Testis (tissue), 2 donors: Measurements from ENCODE around the gene FARS2.

ENCODE experiments used
- CTCF ChIP-seq, 3 experiments: fragments of 450-650 bp in 2 of 3; fragments of 200-600 bp in 1 of 3; sonication (generic) in 1 of 3; IDR thresholded peaks; one replicate each; pipeline ENCODE4 v1.5.1; 2016 to 2019; ENCODE audit warnings: antibody characterized with exemption in 3 of 3, mild to moderate bottlenecking in 2 of 3, moderate library complexity in 1 of 3
- POLR2A ChIP-seq: fragments of 450-650 bp; IDR thresholded peaks from one replicate; pipeline ENCODE4 v1.6.1; 2017; ENCODE audit warnings: antibody characterized with exemption, mild to moderate bottlenecking, moderate library complexity

- TF ChIP-seq CTCF (IDR thresholded peaks at IDR 0.05): no peak
- TF ChIP-seq POLR2A: no peak
These were observed 280.6 kb downstream of the FARS2 start for GRCh38 chr6:5541751-5542432.
